Activated T-cell treated with anti-CD3 and anti-CD28 coated beads, Interleukin-2, amount 50 U/mL, for 1 hour (primary cell): ENCODE results near the gene ACOX1.

Source experiments
- DNase-seq: peaks from one replicate; pipeline ENCODE4 v3.0.0-alpha.2; 2020

The ACOX1 gene

DNA sequence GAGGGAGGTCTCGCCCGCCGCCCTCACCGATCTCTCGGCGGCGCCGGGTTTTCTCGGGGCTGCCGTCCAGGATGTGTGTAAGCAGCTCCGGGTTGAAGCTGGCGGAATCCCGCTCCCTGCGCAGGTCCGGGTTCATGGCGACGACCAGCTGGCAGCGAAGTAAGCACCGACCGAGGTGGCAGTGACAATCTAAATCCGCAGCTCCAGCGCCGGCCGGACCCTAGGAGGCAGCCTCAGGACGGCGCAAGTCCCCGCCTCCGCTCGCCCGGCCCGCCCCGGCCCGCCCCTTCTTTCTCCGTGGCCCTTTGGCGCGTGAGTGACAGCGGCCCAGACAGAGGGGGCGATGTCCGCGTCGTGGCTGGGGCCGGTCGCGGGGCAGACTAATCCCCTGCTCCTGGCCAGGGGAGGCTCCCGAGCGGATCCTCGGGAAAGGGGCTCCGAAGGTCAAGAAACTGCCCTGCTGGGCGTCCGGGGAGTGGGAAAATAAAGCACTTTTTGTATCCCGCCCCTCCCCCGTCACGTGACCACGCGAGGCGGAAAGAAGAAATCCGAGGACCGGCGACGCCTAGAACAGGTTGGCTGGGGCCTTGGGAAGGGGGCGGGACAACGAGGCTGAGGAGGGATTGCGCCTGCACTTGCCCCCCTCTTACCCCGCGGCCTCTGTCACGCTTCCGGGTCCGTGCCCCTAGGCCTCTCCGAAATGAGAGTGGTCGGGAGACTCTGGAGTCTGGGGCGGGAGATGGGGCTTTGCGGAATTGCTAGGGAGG lies at the start of gene ACOX1, which contains the start of gene TEN1:
TSS of gene ACOX1 (minus strand) at position 229 of the 767 bp plus-strand sequence. CDS start at position 136, 93 bp downstream.
TSS of gene TEN1 (plus strand) at position 303 of the 767 bp plus-strand sequence. CDS start 6,953 bp downstream, outside the sequence.
- DNase-seq = peak; percentile 94

- DNase-seq = no peak
Observed at GRCh38 chr17:76027159-76027839, 48.3 kb upstream of the ACOX1 start, which contains the start of gene EVPL. Gene EVPL, minus strand, starts transcription at chr17:76027306. Its CDS starts 108 bp downstream, at chr17:76027198.

GRCh38 chr17:76026714-76027158 lies 47.8 kb upstream of the ACOX1 start:
- DNase-seq = no peak

- no peak for DNase-seq
Observed at GRCh38 chr17:76025294-76025693, 46.3 kb upstream of the ACOX1 start.

- no peak for DNase-seq
Observed at GRCh38 chr17:76024353-76024752, 45.4 kb upstream of the ACOX1 start.

GRCh38 chr17:76023900-76024237 lies 44.9 kb upstream of the ACOX1 start:
- DNase-seq = no peak

DNA sequence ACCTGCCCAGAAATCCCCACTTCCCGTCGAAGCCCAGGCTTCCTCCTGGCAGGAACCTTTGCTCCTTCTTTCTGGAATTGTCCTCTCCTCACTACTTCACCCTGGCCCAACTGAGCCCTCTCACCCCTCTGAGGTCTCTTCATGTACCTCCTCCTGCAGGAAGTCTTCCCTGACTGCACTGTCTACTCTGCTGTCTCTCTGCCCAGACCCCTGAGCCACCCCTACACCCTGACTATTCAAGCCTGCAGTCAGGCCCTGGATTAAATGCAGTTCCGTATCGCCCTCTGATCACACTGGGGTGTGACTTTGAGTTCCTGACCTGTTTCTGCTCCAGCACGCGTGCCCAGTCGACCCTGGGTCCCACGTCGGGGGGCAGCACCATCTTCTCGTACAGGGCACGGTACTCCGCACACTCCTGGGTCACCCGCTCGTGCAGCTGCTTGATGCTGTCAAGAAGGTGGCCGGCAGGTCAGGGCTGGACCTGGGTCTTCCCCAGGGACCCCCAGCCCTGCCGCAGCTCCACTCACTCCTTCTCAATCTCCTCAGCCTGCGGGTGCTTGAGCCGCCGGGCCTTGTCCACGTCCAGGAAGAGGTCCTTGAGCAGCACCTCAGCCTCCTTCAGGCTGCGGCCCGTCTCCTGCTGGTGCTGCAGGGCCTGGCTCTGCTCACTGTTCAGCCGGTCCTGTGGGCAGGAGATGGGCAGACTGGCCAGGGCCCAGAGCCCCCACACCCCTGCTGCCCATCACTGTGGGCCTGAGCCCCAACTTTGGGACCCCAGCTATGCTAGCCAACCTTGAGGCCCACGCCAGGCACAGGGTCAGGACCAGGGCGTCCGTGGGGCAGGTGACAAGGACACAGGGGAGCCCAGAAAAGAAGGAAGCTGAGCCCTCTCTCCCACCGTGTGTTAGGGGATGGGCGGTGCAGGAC lies 44.3 kb upstream of the ACOX1 start:
- no peak for DNase-seq

DNA sequence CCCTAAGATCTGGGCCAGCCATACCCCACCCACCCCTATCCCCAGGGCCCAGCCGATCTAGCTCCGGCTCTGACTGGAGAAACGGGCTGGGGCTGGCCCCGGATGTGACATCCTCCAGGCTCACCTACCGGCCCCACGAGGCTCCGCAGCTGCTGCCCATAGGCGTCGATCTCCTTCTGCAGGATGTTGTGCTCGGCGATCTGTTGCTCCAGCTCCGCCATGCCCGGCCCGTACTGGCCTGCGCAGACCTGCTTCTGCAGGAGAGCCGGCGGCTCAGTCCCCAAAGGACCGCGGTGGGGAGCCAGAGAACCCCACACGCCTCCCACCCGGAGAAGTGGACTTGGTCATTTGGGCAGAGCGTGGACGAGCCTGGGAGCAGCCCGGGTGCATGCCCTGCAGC lies 43.3 kb upstream of the ACOX1 start:
- DNase-seq = no peak

GRCh38 chr17:76019833-76020467 lies 41.0 kb upstream of the ACOX1 start:
- no peak for DNase-seq

DNA sequence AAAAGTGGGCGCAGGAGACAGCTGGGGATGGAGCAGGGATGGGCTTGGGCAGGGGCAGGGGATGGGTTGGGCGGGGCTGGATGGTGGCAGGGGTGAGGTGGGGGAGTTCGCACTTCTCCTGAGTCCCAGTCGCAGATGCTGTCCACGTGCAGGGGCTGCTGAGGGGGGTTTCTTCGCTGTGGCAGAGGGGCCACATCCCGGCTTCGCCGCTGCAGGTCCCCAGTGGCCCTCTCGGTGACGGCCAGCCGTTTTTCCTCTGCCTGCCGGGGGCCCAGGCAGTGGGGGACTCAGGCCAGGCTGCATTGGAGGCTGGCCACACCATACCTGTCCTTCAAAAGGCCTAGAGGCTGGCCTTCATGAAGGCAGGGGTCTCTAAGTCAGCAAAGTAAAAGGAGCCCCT lies 39.8 kb upstream of the ACOX1 start:
- no peak for DNase-seq

DNA sequence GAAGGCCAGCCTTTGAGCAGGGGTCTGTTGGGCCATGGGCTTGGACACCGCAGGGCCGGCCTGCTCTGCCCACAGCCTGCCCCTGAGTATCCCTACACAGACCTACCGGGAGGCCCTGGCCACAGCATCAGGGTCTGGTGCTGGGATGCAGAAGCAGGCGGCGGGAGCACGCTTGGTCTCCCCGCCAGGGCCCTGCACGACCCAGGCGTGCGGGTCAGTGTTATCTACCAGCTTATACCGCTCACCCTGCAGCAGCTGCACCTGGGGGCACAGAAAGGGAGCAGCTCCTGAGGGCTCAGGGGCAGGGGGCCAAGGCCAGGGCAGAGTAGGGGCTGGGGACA lies 39.3 kb upstream of the ACOX1 start:
- DNase-seq = no peak

DNA sequence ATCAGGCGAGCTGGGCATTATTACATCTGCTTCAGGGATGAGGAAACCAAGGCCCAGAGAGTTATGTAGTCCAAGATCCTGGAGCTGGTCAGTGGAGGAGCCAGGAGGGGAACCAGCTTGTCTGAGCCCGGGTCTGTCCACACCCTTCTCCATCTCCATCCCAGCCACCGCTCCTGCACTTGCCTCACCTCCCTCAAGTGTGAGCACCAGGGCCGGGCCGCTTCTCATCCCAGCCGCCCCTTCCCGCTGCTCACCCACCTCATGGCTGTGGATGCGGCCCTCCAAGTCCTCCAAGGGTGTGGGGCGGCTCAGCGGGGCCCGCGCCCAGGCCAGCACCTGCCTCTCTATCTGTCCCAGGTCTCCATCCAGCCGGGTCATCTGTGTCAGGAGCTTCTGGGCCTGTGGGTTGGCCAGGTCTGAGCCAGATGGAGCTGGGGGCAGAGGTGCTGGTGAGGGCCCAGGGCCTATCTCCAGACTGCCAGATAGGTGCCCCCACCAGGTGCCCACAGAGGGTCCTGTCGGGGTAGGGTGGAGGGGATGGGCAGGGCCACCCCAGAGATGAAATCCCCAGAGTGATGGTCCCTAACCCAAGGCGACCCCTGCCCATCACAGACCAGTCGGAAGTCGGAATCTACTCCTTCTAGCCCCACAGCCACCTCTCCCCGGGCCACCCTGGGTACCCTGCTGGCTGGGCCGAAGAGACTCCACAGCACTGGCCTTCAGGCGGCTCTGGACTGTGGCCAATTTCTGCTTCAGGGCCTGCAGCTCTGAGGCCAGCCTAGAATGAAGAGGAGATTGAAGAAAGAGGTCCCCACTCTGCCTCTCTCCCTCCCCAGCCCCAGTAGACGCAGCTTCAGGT lies 38.7 kb upstream of the ACOX1 start:
- no peak for DNase-seq

DNA sequence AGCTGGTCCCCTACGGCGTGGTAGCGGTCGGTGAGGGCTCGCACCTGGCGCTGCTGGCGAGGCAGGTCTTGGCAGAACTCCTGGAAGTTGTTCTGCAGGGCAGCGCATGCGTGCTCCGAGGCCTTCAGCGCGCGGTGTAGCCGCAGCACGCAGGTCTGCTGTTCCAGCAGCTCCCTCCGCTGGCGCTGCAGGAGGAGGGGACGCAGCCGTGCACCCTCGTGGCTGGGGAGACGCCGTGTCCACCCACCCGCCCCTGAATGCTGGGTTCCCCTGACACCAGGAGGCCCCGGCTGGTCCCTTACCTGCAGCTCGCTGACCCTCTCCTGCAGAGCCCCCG lies 35.9 kb upstream of the ACOX1 start:
- no peak for DNase-seq

- peak; percentile 78 for DNase-seq
Observed at GRCh38 chr17:76014100-76014924, 35.3 kb upstream of the ACOX1 start.

DNA sequence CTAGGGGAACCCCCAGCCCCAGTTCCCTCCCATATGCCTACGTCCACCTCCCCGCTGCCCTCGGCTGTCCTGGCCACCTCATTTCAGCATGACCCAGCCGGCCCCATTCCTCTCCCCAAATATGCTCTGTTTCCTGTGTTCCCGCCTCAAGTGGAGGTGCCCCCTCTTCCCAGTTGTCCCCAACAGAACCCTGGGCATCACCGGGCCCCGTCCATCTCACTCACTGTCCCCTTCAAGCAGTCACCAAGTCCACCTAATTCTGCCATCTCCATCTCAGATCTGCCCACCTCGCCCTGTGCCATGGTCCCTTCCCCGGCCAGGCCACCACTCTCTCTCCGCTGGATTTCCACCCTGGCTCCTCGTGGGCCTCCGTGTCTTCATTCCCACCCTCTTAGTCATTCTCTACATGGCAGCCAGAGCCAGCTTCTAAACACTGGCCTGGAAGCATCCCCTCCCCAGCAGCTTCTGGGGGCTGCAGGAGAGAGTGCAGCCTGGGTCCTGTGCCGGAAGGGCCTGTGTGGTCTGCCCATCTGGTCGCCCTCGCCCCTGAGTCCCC lies 34.5 kb upstream of the ACOX1 start:
- no peak for DNase-seq

- no peak for DNase-seq
Observed at GRCh38 chr17:76011951-76012350, 33.0 kb upstream of the ACOX1 start.

DNA sequence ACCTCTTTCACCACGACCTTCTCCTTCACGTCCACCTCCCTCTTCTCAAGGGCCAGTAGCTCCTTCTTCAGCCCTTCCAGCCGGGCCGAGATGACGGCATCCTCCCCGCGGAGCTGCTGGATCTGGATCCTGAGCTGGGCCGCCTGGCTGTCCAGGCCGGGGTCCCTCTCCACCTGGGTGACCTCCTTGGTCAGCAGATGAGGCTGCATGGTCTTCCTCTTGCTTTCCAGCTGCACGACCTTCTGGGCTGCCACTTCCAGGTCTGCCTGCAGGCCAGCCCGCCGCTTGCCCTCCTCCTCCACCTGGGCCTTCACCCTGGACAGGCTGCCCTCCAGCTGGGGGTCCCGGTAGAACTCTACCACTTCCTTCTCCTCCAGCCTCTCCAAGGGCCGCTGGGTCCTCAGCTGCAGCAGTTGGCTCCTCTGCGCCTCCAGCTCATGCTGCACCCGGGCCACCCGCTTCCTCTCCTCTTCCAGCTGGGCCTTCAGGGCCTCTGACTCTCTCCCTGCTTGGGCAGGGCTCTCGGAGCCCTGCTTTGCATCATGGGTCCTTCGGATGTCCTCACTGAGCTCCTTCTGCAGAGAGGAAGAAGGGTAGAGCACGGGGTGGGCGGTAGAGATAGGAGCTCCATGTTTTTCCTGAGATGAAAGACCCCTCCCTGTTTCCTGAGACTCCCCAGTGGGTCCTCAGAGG lies 31.1 kb upstream of the ACOX1 start:
- DNase-seq = no peak

GRCh38 chr17:76009447-76009846 lies 30.5 kb upstream of the ACOX1 start:
- no peak for DNase-seq

DNA sequence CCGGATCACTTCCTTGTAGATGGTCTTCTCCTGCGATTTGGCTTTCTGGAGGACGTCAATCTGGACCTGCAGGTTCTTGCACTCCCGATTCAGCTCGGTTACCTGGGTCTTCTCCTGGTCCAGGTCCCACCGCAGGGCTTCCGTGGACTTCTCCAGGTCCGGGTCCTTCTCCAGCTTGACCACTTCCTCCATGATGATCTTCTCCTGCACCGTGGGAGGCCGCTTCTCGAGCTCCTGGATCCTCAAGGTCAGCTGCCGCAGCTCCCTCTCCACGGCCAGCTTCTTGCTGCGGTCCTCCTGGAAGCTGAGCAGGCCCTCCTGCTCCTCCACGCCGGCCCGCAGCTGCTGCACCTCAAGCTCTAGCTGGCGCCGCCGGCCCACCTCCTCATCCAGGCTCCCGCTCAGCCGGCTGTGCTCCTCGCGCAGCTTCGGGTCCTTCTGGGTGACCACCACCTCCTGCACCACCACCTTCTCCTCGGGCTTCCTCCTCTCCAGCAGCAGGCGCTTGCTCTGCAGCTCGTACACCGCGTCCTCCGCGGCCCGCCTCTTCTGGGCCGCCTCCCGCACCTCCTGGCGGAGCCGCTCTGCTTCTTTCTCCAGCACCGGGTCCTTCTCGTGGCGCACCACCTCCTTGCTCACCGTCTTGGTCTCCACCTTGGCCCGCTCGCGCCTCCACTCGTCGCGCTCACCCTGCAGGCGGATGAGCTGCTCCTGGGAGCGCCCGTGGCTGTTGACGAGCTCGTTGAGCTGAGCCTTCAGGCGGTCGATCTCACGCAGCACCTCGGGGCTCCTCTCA lies 29.9 kb upstream of the ACOX1 start:
- DNase-seq = no peak
